Adrenal gland (tissue), 12 donors: ENCODE results near the gene WDR62. TPM values are rescaled to one million over a fixed set of nuclear protein-coding genes. Genes with fewer than 3 reads are reported as not detected.
A peak's percentile ranks its signal among the peaks of the same experiment; 100 is the strongest.

Experiments used
- DNase-seq, 7 donors: peaks; one replicate each; pipeline ENCODE4 v3.0.0-alpha.2; 2019 to 2020
- H3K27ac ChIP-seq, 5 donors: fragments of 200-600 bp; sonication (generic) in 4 of 5; 1 replicate in 3 of 5; 2 replicates in 2 of 5; pipeline versions ENCODE4 v1.5.1 to v1.8.0; 2016 to 2020; ENCODE audit warnings: mild to moderate bottlenecking in 1 of 5
- H3K27me3 ChIP-seq: fragments of 200-600 bp; 2 replicates; pipeline ENCODE4 v1.8.0; 2021
- H3K36me3 ChIP-seq, 2 donors: fragments of 200-600 bp; replicated peaks in 1 of 2; 1 replicate in 1 of 2; 2 replicates in 1 of 2; pipeline versions ENCODE4 v1.5.1 to v1.8.0; 2018 to 2022
- H3K4me1 ChIP-seq, 2 donors: fragments of 200-600 bp; replicated peaks in 1 of 2; 1 replicate in 1 of 2; 2 replicates in 1 of 2; pipeline versions ENCODE4 v1.5.1 to v1.8.0; 2018 to 2021
- H3K4me3 ChIP-seq, 4 donors: fragments of 200-600 bp; sonication (generic) in 3 of 4; one replicate each; pipeline ENCODE4 v1.5.1; 2016 to 2018
- H3K9me3 ChIP-seq, 3 donors: fragments of 200-600 bp; sonication (generic) in 1 of 3; replicated peaks in 1 of 3; 1 replicate in 2 of 3; 2 replicates in 1 of 3; pipeline versions ENCODE4 v1.5.1 to v1.8.0; 2016 to 2021
- CTCF ChIP-seq, 6 experiments: fragments of 450-650 bp in 4 of 6; fragments of 200-600 bp in 2 of 6; sonication (generic) in 1 of 6; IDR thresholded peaks; 1 replicate in 5 of 6; 2 replicates in 1 of 6; pipeline versions ENCODE4 v1.5.1 to v1.8.0; 2016 to 2021; ENCODE audit warnings: antibody characterized with exemption in 6 of 6, mild to moderate bottlenecking in 2 of 6, moderate library complexity in 1 of 6
- POLR2A ChIP-seq, 2 donors: fragments of 450-650 bp; IDR thresholded peaks; one replicate each; pipeline ENCODE4 v1.6.1; 2017; ENCODE audit warnings: antibody characterized with exemption in 2 of 2, mild to moderate bottlenecking in 2 of 2, moderate library complexity in 1 of 2
- WGBS, 4 donors: extraction: QIAGEN DNeasy Blood & Tissue Kit in 2 of 4; methylation state at CpG; one replicate each; pipeline versions ENCODE4 v1.1.5 to v1.1.7; 2013 to 2017; 5-methylcytosine and 5-hydroxymethylcytosine counted together
- intact Hi-C, 2 donors: fragments of 100-400 bp; cut with DNase I; formaldehyde crosslinking; loops; one replicate each; pipeline versions ENCODE4 v1.14.1 to v1.15.0; 2022 to 2023
- polyA plus RNA-seq, 3 donors: library from polyadenylated mRNA; stranded (reverse); fragments of 200-250 nt in 2 of 3; fragments of 350-450 nt in 1 of 3; fragmentation: Illumina TruSeq in 1 of 3; extraction: RNeasy Lipid Tissue Mini Kit (QIAGEN cat#74804) in 1 of 3; gene quantifications; one replicate each; pipeline ENCODE4 v1.2.3, GENCODE V29; 2013 to 2014
- total RNA-seq, 9 donors: library from RNA; depleted of rRNA in 4 of 9; stranded (reverse); fragments of >200 nt in 4 of 9; fragments of 120-200 nt in 1 of 9; fragmentation: NEBNext Ultra II Directional in 1 of 9; extraction: Animal tissue kit (Norgen Biotek cat#: 25700) in 1 of 9; gene quantifications; one replicate each; pipeline versions ENCODE4 v1.1.0 to v1.2.4, GENCODE V29; 2013 to 2023
- donor health status: healthy with polysubstance abuse.
- donor health status: Bipolar disorder and iron deficiency.
- donor health status: DM: yes; HTN: yes; CAD: no.
- donor health status: DM: no; HTN: no; CAD: no.
- donor health status: DM: no; HTN: no; CAD: no.
- donor health status: DM: yes; HTN: yes; CAD: no.

WDR62 gene
- total and polyA plus RNA-seq, 12 donors = 0.12 to 2.0 (median 0.70) TPM; not detected in 1

GRCh38 chr19:36014012-36014924 lies 40.4 kb upstream of the WDR62 start, which contains the start of gene ALKBH6:
Gene ALKBH6, minus strand, starts transcription at chr19:36014213. Its CDS starts 816 bp downstream, at chr19:36013397.
- H3K4me3 ChIP-seq = peak within 1 kb of the TSS in 3 of 4 donors; percentile 39 to 57 (median 54)
- H3K27ac ChIP-seq = peak within 1 kb of the TSS in 4 of 5 donors; percentile 43 to 79 (median 68)
- peaks cover 0 to 3% of the 10 kb centered on the region in 2 donors for H3K36me3 ChIP-seq
- H3K4me1 ChIP-seq = peaks cover 11 to 12% of the 10 kb centered on the region in 2 donors
- TF ChIP-seq CTCF (IDR thresholded peaks at IDR 0.05) (peak in 1 of 6 experiments; percentile 2), POLR2A (IDR thresholded peaks at IDR 0.05) (peak in 1 of 2 donors; percentile 22)
- 2 to 4% (median 2%) methylated on average over 19 to 42 of the region's 42 CpGs for WGBS, 4 donors
- no peaks in the 10 kb centered on the region for H3K27me3 ChIP-seq
- DNase-seq = peak; percentile 99 to 100 (median 100)
- intact Hi-C loops = loop anchor here in 1 of 2 donors (5.0 kb wide), 1 partner anchor 38 kb away; the partner anchor contains the start of genes THAP8 and WDR62
- no peaks in the 10 kb centered on the region for H3K9me3 ChIP-seq

- DNase-seq = no peak
- Histone ChIP-seq H3K9me3 (no peaks in the 10 kb centered on the region), H3K27ac (no peak overlapping the region), H3K36me3 (peaks cover 0 to 3% of the 10 kb centered on the region in 2 donors), H3K27me3 (no peaks in the 10 kb centered on the region), H3K4me1 (peaks cover 5 to 6% of the 10 kb centered on the region in 2 donors), H3K4me3 (no peak overlapping the region)
- WGBS, 4 donors = 91 to 96% (median 92%) methylated on average over 12 to 22 of the region's 22 CpGs
- intact Hi-C loops = no loop called here
- no peak for TF ChIP-seq CTCF (IDR thresholded peaks at IDR 0.05)
- no peak for TF ChIP-seq POLR2A (IDR thresholded peaks at IDR 0.05)
Observed at GRCh38 chr19:36019061-36019670, 35.5 kb upstream of the WDR62 start.

- no peaks in the 10 kb centered on the region for H3K27me3 ChIP-seq
Observed at GRCh38 chr19:36023432-36023831, 31.3 kb upstream of the WDR62 start.

More at GRCh38 chr19:36023432-36023831, 31.3 kb upstream of the WDR62 start:
- Histone ChIP-seq H3K4me1 (no peaks in the 10 kb centered on the region), H3K27ac (no peak overlapping the region), H3K9me3 (no peaks in the 10 kb centered on the region), H3K36me3 (no peaks in the 10 kb centered on the region), H3K4me3 (no peak overlapping the region)
- TF ChIP-seq CTCF (IDR thresholded peaks at IDR 0.05) (no peak), POLR2A (IDR thresholded peaks at IDR 0.05) (no peak)
- WGBS, 4 donors = 89 to 97% (median 95%) methylated on average over 5 of the region's 5 CpGs
- no peak for DNase-seq
- intact Hi-C loops = no loop called here
